GM21528 (cell line): ENCODE data around the gene TMC2.

ENCODE experiments used
- ATAC-seq: cut with Tn5 transposase; IDR thresholded peaks from one replicate; pipeline ENCODE4 v1.9.1; 2021; ENCODE audit warnings: mild to moderate bottlenecking, moderate library complexity; ENCODE audit not compliant: unreplicated experiment, low FRiP score

Gene TMC2

GRCh38 chr20:2619337-2619736 is 83.0 kb downstream of the TMC2 start:
- no peak for ATAC-seq

DNA sequence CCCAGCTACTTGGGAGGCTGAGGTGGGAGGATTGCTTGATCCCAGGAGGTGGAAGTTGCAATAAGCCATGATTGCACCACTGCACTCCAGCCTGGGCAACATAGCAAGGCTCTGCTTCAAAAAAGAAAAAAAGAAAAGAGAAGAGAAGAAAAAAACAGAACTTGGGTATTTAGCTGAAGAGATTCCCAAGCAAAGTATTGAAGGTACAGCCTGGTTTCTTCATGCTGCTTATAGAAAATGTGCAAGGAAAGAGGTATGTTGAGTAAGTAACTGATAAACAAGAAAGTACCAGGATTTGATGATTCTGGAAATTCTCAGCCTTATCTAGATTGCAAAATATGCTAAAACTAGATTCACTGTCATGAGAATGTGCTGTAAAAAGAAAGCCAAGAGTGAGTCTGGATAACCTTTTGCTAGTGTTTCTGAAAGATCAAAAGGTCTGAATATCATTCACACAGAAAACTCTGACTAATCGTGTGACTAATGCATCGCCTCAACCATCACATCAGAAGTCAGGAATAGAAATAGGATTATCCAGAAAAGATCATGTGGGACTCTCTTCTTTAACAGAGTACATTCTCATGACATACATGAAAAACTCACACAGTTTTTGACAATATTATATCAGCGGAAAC is 83.7 kb downstream of the TMC2 start:
- ATAC-seq, result no peak

- no peak for ATAC-seq
Observed at GRCh38 chr20:2624190-2624589, 87.8 kb downstream of the TMC2 start.

DNA sequence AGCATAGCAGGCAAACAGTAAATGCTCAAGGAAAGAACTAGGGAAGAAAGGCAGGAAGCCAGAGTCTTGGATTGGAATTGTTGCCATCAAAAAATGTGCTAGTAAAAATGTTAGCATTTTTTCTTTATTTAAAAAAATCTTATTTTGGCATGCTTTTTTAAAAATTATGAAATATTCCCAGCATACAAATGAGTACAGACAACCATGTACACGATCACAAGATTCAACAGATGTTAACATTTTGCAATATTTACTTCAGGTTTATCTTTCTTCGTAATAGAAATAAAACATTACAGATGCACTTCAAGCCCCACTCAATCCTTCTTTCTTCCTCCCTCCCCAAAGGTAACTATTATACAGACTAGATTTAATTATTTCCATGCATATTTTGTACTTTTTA is 88.7 kb downstream of the TMC2 start:
- ATAC-seq, result no peak

DNA sequence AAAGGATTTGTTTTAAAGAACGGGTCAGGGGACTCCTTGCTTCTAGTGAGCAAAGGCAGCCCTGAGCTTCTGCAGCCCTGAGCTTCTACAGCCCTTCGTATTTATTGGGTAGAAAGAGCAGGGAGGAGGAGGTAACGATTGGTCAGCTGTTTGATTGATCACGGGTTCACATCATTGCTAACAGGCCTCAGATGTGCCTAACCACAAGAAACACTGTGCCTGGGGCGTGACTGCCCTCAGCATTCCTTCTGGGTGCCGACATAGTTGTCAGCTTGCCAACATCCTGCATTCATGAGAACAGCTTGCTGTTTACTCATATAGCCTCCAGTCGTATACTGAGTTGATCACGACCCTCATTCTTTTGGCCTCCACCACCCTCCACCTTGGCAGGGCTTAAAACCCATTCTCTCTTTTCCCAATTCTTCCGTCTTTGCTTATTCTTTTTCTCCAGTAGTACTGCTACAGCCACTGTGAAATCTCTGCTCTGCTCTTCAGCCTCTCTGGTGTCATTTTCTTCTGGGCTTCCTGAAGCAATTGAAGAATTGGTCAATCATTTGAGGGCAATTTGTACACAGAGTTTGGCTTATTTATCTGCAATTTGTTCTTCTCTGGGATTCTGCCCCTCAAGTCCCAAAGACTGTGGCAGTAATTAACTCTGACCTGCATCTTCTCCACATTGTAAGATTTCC is 90.6 kb downstream of the TMC2 start:
- ATAC-seq, result no peak

DNA sequence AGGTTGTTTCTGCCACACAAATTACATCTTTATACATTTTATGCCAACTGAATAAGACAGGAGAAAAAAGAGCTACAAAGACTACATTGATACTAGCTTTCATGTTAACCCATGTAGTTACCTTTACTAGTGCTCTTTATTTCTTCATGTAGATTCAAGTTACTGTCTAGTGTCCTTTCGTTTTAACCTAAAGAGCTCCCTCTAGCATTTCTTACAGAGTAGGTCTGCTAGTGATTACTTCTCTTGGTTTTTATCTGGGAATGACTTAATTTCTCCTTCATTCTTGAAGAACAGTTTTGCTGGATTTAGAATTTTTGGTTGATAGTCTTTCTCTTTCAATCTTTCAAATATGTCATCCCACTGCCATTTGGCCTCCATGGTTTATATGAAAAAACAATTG is 94.9 kb downstream of the TMC2 start:
- no peak for ATAC-seq

GRCh38 chr20:2633381-2633780 is 97.0 kb downstream of the TMC2 start:
- no peak for ATAC-seq

DNA sequence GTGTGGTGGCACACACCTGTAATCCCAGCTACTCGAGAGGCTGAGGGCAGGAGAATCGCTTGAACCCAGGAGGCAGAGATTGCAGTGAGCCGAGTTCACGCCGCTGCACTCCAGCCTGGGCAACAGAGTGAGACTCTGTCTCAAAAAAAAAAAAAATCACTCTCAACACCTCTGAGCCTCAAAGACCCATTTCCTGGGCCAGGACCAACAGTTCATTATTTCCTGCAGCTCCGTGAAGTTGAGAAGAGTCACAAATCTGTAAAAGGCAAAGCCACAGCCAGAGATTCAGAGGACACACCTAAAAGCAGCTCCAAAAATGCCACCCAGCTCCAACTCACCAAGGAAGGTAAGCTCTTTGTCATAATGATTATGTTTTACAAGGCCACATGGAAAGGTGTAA is 100.9 kb downstream of the TMC2 start:
- no peak for ATAC-seq

DNA sequence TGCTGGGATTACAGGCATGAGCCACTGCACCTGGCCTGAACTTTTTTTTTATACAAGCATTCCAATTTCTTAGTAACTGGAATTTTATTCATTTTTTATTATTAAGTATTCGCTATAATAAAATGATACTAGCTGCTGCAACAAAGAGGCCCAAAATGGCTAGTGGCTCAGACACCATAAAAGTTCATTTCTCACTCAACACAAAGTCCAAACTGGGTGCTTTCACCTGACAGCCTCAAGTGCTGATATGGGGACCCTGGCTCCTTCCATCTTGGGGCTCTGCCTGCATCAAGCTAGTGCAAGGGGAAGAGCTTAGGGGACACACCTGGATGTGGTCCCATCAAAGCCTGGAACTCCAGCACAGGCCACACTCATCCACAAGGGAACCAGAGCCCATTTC is 103.9 kb downstream of the TMC2 start:
- no peak for ATAC-seq

DNA sequence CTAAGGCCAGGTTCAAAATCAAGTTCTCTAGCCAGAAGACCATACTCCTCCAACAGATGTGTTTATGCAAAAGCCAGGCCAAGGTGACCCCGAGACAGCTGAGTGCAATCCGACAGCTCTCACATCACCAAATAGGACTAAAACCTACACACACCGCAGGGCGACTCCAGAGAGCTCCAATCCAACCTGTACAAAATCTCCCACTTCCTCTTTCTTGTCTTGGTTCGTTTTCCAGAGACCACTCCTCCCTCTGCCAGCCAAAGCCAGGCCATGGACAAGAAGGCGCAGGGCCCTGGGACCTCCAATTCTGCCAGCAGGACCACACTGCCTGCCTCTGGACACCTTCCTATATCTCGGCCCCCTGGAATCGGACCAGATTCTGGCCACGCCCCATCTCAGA is 104.5 kb downstream of the TMC2 start:
- ATAC-seq, result no peak

GRCh38 chr20:2643708-2644107 is 107.3 kb downstream of the TMC2 start:
- no peak for ATAC-seq

- ATAC-seq, result peak; percentile 77
Observed at GRCh38 chr20:2651772-2652723, 115.7 kb downstream of the TMC2 start, which contains the start of gene NOP56. Gene NOP56, plus strand, starts transcription at chr20:2652632. Its CDS starts 29 bp downstream, at chr20:2652661.

DNA sequence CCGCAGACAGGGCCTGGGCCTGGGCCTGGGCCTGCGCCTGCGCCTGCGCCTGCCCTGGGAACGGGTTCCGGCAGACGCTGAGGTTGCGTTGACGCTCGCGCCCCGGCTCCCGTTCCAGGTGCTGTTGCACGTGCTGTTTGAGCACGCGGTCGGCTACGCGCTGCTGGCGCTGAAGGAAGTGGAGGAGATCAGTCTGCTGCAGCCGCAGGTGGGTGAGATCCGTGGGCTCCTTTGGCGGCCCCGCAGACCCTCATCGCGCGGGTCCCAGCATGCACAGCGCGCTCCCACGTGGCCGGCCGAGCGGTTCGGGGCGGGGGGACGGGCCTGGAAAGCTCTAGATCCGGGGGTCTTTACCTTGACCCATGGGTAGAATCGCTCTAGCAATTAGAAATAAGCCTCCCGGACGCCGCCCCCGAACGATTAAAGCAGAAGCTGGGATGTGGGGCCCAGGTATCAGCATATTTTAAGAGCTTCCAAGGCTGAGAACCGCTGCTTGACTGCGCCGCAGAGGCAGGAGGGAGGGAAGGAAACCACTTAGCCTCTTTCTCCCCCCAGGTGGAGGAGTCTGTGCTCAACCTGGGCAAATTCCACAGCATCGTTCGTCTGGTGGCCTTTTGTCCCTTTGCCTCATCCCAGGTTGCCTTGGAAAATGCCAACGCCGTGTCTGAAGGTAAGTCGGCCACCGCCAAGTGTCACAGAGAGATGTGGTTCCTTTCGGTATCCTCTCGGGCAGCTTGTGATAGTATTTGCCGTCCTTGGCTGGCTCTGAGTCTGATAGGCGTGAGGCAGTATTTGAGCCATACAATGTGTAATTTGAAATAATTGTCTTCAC is 116.6 kb downstream of the TMC2 start:
- ATAC-seq, result peak; percentile 36

- ATAC-seq, result no peak
Observed at GRCh38 chr20:2653556-2654383, 117.4 kb downstream of the TMC2 start.

- ATAC-seq, result no peak
Observed at GRCh38 chr20:2654384-2654822, 118.0 kb downstream of the TMC2 start.

GRCh38 chr20:2654831-2655230 is 118.5 kb downstream of the TMC2 start:
- ATAC-seq, result no peak

GRCh38 chr20:2655331-2656116 is 119.2 kb downstream of the TMC2 start:
- ATAC-seq, result no peak

DNA sequence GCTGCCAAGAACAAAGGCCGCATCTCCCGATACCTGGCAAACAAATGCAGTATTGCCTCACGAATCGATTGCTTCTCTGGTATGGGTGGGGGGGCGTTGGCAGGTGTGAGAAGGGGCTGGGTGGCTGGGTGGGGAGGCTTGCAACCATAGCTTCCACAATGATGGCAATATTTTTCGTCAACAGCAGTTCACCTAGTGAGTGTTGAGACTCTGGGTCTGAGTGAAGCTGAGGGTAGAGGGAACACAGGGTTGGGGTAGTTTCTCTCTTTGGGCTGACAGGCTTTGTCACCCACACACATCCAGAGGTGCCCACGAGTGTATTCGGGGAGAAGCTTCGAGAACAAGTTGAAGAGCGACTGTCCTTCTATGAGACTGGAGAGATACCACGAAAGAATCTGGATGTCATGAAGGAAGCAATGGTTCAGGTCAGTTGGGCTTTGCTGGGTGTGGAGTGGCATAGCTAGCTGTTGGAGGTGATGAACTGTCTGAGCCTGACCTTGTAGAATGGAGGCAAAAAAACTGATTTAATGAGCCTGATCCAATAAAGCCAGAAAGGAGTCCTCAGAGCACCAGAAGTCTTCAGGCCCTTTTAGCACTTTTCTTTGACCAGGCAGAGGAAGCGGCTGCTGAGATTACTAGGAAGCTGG is 120.2 kb downstream of the TMC2 start:
- ATAC-seq, result no peak
